Aorta (tissue), 5 donors: ENCODE results near the gene RASGRF2. TPM values are rescaled to one million over a fixed set of nuclear protein-coding genes. Genes with fewer than 3 reads are reported as not detected.
"Not testable (repeated sequence)": the region's sequence is repeated elsewhere in the genome, so short reads cannot be mapped to it uniquely, and the experiment has no call there.

Source experiments
- ATAC-seq: fragments of 200-7000 bp; cut with Tn5 transposase; one replicate; pipeline ENCODE4 v1.9.1; 2022; ENCODE audit warnings: moderate library complexity; ENCODE audit not compliant: low FRiP score
- DNase-seq, 2 donors: peaks; one replicate each; pipeline ENCODE4 v3.0.0-alpha.2; 2020
- H3K27ac ChIP-seq, 2 donors: one replicate each; pipeline ENCODE4 v1.5.1; 2013; ENCODE audit warnings: low read length in 2 of 2, mild to moderate bottlenecking in 2 of 2, moderate library complexity in 2 of 2, control low read depth in 1 of 2, inconsistent platforms in 1 of 2, low read depth in 1 of 2
- H3K27me3 ChIP-seq, 2 donors: one replicate each; pipeline ENCODE4 v1.6.1; 2013; ENCODE audit warnings: control low read depth in 1 of 2, low read length in 1 of 2, mild to moderate bottlenecking in 1 of 2, moderate library complexity in 1 of 2; ENCODE audit not compliant: insufficient read depth in 2 of 2, control insufficient read depth in 1 of 2
- H3K36me3 ChIP-seq, 2 donors: one replicate each; pipeline ENCODE4 v1.6.1; 2013; ENCODE audit warnings: control low read depth in 1 of 2, low read length in 1 of 2, mild to moderate bottlenecking in 1 of 2; ENCODE audit not compliant: insufficient read depth in 2 of 2, control insufficient read depth in 1 of 2
- H3K4me1 ChIP-seq, 2 donors: one replicate each; pipeline ENCODE4 v1.6.1; 2013; ENCODE audit warnings: low read length in 2 of 2, control low read depth in 1 of 2, mild to moderate bottlenecking in 1 of 2, moderate library complexity in 1 of 2; ENCODE audit not compliant: insufficient read depth in 2 of 2, control insufficient read depth in 1 of 2
- H3K4me3 ChIP-seq, 2 donors: one replicate each; pipeline ENCODE4 v1.5.1; 2013; ENCODE audit warnings: low read length in 2 of 2, control low read depth in 1 of 2, mild to moderate bottlenecking in 1 of 2
- H3K9me3 ChIP-seq: one replicate; pipeline ENCODE4 v1.6.1; 2013; ENCODE audit warnings: mild to moderate bottlenecking, low read length; ENCODE audit not compliant: control insufficient read depth
- WGBS, 2 donors: extraction: QIAGEN DNeasy Blood & Tissue Kit; methylation state at CpG; one replicate each; pipeline ENCODE4 v1.1.7; 2013; 5-methylcytosine and 5-hydroxymethylcytosine counted together
- intact Hi-C, 2 donors: fragments of 100-400 bp; cut with DNase I; formaldehyde crosslinking; loops; one replicate each; pipeline versions ENCODE4 v1.14.2 to v1.15.0; 2022
- polyA plus RNA-seq, 2 donors: library from polyadenylated mRNA; stranded (reverse); fragments of 200-250 nt; gene quantifications; one replicate each; pipeline ENCODE4 v1.2.3, GENCODE V29; 2013
- total RNA-seq, 2 donors: library from RNA; stranded (reverse); fragmentation: NEBNext Ultra II Directional; extraction: Animal tissue kit (Norgen Biotek cat#: 25700); gene quantifications; one replicate each; pipeline ENCODE4 v1.2.1, GENCODE V29; 2021
- donor health status: healthy with polysubstance abuse.
- donor health status: Bipolar disorder and iron deficiency.
- donor health status: DM: no; HTN: no; CAD: no.
- donor health status: DM: no; HTN: no; CAD: no.
- donor health status: DM: yes; HTN: yes; CAD: no.

The RASGRF2 gene
- total and polyA plus RNA-seq, 4 donors: 2.3 to 17.4 (median 5.7) TPM

GRCh38 chr5:81020478-81021167, 60.5 kb downstream of the RASGRF2 start:
- 77 to 86% methylated on average over 6 of the region's 6 CpGs for WGBS, 2 donors
- ATAC-seq: no peak
- intact Hi-C loops: no loop called here

GRCh38 chr5:81021486-81021885, 61.3 kb downstream of the RASGRF2 start:
- no peak for DNase-seq
- no peaks in the 10 kb centered on the region for H3K4me1 ChIP-seq
- H3K4me3 ChIP-seq: no peak overlapping the region
- no peaks in the 10 kb centered on the region for H3K36me3 ChIP-seq
- intact Hi-C loops: no loop called here
- H3K27me3 ChIP-seq: no peaks in the 10 kb centered on the region
- 75 to 77% methylated on average over 4 of the region's 4 CpGs for WGBS, 2 donors
- no peak overlapping the region for H3K27ac ChIP-seq
- no peaks in the 10 kb centered on the region for H3K9me3 ChIP-seq
- ATAC-seq: no peak

More at GRCh38 chr5:81020478-81021167, 60.5 kb downstream of the RASGRF2 start:
- Histone ChIP-seq H3K27ac (no peak overlapping the region), H3K9me3 (no peaks in the 10 kb centered on the region), H3K27me3 (no peaks in the 10 kb centered on the region), H3K4me3 (no peak overlapping the region), H3K4me1 (no peaks in the 10 kb centered on the region), H3K36me3 (no peaks in the 10 kb centered on the region)
- no peak for DNase-seq

- H3K9me3 ChIP-seq: no peaks in the 10 kb centered on the region
- no peak for DNase-seq
Observed at GRCh38 chr5:81021951-81022687, 62.0 kb downstream of the RASGRF2 start.

GRCh38 chr5:81022688-81023084, 62.5 kb downstream of the RASGRF2 start:
- H3K36me3 ChIP-seq: no peaks in the 10 kb centered on the region
- 83 to 84% methylated on average over 5 of the region's 5 CpGs for WGBS, 2 donors
- intact Hi-C loops: no loop called here
- no peak overlapping the region for H3K4me3 ChIP-seq
- ATAC-seq: no peak
- no peaks in the 10 kb centered on the region for H3K4me1 ChIP-seq
- H3K27me3 ChIP-seq: no peaks in the 10 kb centered on the region
- DNase-seq: no peak
- no peaks in the 10 kb centered on the region for H3K9me3 ChIP-seq
- no peak overlapping the region for H3K27ac ChIP-seq

More at GRCh38 chr5:81021951-81022687, 62.0 kb downstream of the RASGRF2 start:
- no peaks in the 10 kb centered on the region for H3K27me3 ChIP-seq
- H3K4me3 ChIP-seq: no peak overlapping the region
- no peak for ATAC-seq
- no peaks in the 10 kb centered on the region for H3K36me3 ChIP-seq
- H3K4me1 ChIP-seq: no peaks in the 10 kb centered on the region
- 82 to 83% methylated on average over 10 of the region's 10 CpGs for WGBS, 2 donors
- intact Hi-C loops: no loop called here
- H3K27ac ChIP-seq: no peak overlapping the region

- DNase-seq: no peak
- WGBS, 2 donors: 71 to 83% methylated on average over 2 of the region's 2 CpGs
- no peak overlapping the region for H3K4me3 ChIP-seq
- H3K4me1 ChIP-seq: no peaks in the 10 kb centered on the region
- H3K27me3 ChIP-seq: no peaks in the 10 kb centered on the region
- intact Hi-C loops: no loop called here
- H3K36me3 ChIP-seq: no peaks in the 10 kb centered on the region
- H3K27ac ChIP-seq: no peak overlapping the region
- no peaks in the 10 kb centered on the region for H3K9me3 ChIP-seq
- no peak for ATAC-seq
Observed at GRCh38 chr5:81023261-81023970, 63.3 kb downstream of the RASGRF2 start.

GRCh38 chr5:81027481-81028058, 67.4 kb downstream of the RASGRF2 start:
- no peak for ATAC-seq
- Histone ChIP-seq H3K27ac (no peak overlapping the region), H3K4me1 (no peaks in the 10 kb centered on the region), H3K9me3 (no peaks in the 10 kb centered on the region), H3K27me3 (no peaks in the 10 kb centered on the region), H3K36me3 (no peaks in the 10 kb centered on the region), H3K4me3 (no peak overlapping the region)
- 55 to 56% methylated on average over 5 of the region's 5 CpGs for WGBS, 2 donors
- DNase-seq: no peak
- intact Hi-C loops: no loop called here

- H3K4me3 ChIP-seq, H3K27ac ChIP-seq, DNase-seq, H3K36me3 ChIP-seq, ATAC-seq, H3K9me3 ChIP-seq, H3K27me3 ChIP-seq, H3K4me1 ChIP-seq, intact Hi-C loops: not testable (repeated sequence)
- 89 to 91% methylated on average over 6 of the region's 6 CpGs for WGBS, 2 donors
Observed at GRCh38 chr5:81028888-81029287, 68.7 kb downstream of the RASGRF2 start.

- H3K27ac ChIP-seq, ATAC-seq, H3K9me3 ChIP-seq, DNase-seq, H3K27me3 ChIP-seq, H3K36me3 ChIP-seq, intact Hi-C loops, H3K4me3 ChIP-seq, H3K4me1 ChIP-seq: not testable (repeated sequence)
- WGBS, 2 donors: 59 to 62% methylated on average over 4 of the region's 4 CpGs
Observed at GRCh38 chr5:81029736-81030135, 69.6 kb downstream of the RASGRF2 start.
